AML-193 (cell line): Measurements from ENCODE around the gene SESN3.
"Not testable (repeated sequence)": the region's sequence is repeated elsewhere in the genome, so short reads cannot be mapped to it uniquely, and the experiment has no call there.

Experiments used
- DNase-seq, 2 experiments: peaks; one replicate each; lab custom pipeline; 2025; lab: John Stamatoyannopoulos, UW

SESN3 gene

DNA sequence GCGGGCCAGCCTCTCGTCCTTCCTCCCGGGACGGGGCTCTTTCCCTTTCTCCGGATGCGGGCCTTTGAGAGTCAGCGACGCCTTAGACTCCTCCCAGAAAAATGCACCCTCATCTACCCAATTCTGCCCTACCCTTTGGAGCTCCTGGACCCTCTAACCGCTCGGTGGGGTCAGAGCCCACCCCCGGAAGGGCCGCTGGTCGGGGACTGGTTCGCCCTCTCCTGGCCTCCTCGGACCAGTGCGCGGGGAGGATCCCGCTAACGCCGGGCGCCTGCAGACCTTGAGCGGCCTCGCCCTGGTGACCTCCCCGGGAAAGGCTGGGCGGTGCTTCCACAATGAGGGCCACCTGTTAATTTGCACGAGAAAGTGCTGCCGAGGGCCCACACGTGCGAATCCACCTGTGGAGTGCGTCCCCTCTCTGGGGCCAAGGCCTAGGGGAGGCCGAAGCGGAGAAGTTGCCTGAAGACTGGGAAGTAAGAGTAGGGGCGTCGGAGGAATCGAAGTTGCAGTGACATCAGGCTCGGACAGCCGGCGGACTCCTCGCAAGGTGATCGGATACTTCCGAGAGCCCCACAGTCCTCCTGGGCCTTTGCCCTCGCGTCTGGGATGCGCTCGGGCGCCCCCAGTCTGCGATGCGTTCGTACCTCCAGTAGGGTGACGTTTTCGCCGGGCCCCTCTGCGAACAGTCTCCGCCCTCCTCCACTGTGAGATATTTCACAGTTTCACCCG is 79.9 kb downstream of the SESN3 start:
- peak; percentile 83 to 86 for DNase-seq

DNA sequence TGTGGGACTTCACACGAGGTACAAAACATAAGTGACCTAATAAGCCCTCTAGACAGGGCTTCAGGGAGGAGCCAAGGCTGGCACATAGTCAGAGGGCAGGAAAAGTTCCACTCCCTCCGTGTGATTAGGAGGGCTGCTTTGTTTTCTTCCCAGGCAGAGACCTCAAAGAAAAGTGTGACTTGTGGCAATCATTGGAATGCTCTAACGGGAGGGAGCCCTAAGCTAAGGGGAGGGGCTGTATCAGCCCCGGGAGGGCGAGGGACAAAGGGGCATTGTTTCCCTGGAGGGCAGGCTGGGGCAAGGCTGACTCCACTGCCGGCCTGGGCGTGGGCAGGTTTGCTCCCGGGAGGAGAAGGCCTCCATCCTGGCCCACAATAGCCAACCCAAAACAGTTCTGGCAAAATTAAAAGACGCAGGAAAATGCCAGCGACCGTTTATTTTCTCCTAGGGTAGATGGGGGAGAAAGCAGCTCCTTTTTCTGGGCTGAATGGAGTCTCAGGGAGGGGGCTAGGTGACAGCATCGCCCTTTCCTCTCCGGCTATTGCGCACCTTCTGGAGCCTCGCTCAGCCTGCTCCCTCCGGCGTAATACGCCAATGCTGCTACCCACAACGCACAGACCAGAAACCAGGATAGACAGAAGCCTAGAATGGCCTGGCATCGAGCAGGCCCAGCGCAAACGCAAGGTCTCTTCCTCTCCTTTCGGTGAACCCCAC is 81.2 kb downstream of the SESN3 start:
- DNase-seq: no peak

DNA sequence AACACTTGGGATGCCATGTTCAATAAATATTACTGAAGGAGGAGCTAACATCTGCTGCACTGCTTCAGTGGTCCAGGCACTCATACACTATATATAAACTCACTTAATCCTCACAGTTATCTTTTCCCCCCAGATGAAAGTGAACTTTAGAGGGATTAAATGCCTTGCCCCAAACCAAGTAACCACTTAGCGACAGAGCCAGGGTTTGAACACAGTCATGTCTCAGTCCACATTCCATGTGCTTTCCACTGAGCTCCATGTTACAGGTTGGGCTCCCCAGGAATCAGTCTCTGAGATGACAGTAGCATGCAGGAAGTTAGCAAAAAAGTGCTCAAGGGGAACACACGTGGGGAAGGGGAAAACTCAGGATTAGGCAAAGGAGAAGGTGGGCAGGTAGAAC is 82.1 kb downstream of the SESN3 start:
- no peak for DNase-seq

DNA sequence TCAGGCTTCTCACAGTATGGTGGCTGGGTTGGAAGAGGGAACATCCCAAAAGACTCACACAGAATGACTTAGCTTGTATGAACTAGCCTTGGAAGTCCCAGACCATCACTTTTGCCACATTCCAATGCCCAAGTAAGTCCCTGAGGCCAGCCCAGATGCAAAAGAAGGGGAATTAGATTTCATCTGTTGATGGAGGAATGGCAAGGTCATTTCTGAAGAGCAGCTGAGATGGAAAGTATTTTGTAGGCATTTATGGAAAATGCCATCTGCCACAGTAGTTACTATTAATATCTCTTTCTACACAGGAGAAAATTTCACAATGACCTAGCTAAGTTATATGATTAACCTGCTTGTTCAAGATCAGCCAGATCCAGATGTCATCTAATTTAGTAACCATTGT is 82.6 kb downstream of the SESN3 start:
- DNase-seq: no peak

DNA sequence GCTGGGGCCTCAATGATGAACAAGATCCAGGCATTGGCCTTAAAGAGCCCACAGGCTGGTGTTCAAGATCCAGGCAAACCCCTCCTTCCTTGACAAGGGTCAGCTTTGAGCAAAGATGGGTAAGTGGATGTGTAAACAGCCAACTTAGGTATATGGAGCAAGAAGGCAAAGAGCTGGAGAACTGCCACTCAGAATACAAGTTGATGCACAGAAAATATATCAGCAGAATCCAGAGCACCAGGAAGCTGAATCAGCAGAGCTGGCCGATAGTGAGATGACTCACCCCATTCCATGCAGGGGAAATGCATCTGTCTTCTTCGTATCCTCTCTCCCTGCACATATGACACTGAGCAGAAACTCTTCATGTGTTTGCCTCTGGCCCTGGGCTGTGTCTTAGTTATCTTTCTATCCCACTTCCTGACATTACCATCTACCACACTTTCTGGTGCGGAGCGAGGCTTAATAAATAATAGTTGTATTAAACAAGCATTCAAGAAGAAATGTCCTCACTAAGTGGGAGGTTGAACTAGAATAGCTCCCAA is 83.6 kb downstream of the SESN3 start:
- peak in 1 of 2 experiments; percentile 23 for DNase-seq

DNA sequence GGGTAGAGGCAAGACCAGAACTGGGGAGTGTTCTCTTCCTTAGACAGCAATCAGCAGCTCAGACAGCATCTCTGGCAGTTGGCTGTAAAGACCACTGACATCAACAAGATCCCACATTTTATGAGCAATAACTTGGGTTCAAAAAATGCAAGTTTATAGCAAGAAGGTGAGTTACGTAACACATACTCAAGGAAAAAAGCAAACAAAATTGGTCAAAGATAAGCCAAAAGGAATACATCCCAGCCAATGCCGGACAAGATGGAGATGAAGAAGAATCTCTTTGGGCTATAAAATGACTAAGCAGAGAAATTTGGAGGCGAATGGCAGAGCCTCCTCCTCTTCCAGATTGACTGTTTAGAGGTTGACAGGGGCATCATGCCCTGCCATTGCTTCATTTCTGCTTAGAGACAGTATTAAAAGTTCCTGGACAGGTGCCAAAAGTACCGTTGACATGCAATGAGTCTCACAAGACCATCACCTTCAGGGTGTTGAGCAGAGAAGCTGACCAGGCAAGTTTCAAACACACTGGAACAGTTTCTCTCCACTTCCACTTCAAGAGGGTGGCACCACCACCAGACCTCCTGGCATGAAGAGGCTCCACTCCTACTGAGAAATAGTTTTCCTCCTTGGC is 85.5 kb downstream of the SESN3 start:
- no peak for DNase-seq

DNA sequence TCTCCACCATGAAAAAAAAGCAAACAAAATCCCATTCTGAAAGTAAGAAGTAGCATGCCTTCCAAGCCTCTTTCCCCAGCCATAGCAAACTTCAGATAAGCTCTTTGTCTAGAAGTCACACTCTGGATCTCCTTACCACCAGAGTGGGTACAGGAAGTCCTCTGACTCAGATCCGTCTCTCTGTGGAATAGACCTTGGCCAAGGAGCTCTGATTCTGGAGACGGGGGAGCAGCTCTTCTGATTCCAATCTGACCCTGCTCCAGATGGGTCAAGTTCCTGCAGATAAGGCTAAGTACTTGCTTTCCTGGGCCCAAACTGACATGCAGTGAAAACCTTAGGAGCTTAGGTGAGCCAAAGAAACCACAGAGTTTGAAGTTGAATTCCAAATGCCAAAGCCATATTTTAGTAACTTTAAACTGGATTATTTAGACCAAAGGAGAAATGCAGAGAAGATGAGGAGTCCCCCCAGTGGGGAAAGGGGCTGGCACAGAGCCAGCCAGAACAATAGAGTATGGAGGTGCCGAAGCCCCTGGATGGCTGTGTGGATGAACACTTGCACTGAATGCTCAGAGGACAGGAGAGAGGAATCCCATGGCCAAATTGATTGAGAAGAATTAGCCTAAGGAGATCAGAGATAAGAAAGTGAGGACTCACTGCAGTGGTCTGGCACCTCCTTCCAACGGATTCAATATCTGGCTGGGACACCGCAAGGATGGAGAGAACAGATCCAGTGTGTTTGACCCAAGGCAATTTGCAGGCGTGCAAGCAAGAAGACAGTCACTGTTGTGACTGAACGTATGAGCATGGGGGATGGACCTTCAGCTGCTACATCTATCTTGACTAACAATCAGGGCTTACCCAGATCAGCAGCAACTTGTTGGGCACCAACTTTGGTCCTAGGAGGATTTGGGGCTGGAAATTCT is 86.4 kb downstream of the SESN3 start:
- no peak for DNase-seq

DNA sequence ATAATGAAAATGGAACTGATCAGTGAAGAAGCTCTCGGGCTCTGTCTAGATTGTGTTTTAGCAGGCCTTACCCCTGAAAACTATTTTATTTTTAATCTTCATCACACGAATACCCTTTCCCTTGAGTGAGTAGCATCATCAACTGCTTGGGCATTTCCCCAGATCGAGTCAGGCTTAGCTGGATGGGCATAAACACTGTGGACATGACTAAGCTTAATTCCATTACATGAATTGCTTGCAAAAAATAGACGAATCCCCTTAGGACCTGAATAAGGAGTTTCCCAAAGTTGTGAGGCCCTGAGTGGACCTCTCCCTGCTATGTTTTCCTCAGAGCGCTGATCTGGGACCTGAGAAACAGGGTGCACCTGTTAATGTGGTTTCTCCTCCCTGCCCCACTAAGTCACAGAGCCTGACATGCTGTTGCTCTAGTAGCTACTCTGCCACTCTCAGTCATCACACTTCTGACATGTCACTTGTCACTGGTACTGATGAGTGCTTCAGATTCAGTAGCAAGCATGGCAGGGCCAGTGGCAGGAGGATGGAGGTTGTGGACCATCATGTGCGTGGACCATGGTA is 87.8 kb downstream of the SESN3 start:
- no peak for DNase-seq

DNA sequence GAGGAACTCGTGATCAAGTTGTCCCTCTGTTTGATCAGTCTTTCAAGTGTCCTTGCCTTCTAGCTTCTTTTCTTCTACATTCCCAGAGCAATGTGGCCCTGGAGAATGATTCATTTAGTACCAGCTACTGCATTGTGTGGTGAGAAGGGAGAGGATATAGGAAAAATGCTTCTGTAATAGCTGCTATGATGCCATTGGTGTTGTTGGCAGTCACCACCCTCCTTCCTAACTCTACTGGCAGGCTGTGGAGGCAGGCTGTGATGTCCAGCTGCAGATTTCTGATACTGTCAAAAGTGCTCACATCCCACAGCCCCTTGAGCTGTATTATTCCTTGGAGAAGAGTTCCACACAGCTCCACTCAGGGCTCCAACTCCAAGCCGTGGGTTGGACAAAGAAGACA is 88.6 kb downstream of the SESN3 start:
- no peak for DNase-seq

DNA sequence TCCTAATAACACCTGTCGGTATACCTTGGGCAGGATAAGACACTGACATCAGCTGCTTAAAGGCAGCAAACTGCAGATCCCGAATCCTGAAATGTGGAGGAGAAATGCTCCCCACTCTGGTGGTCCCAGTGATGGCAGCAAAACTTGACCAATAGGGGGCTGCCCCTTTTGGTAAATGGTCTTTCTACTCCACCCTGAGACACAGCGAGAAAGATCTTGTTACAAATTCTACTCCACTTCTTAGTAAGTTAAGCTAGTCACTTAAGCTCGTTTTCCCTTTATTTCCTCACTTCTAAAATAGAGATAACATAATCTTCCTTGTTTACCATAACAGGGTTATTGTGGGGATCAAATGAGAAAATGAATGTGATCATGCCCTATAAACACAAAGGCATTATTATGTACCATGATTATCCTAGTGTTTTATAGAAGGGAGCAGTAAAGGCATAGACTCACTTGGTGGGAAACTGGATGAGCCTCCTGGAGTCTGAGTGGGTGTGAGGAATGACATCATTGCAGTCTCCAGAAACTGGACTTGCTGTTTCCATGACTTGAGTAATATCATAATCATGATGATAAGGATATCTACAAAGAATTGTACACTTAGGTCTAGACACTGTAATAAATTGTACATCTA is 90.5 kb downstream of the SESN3 start:
- no peak for DNase-seq

DNA sequence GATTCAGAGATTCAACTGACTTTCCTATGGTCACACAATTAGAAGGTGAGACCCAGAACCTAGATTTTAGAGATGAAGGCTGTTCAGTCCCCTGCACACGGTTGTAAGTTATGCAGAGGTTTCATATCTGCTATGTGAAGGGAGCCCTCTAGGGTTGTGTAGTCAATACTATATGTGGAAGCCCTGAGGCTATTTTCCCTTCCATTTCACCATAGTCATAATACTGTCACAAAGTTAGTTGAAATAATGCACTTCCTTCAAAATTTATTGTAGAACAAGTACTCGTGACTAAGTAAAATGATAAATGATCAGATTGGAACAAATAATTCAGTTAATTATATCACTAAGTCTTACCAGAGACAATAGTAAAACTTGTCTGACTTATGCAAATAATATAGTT is 92.6 kb downstream of the SESN3 start:
- peak; percentile 83 to 86 for DNase-seq

DNA sequence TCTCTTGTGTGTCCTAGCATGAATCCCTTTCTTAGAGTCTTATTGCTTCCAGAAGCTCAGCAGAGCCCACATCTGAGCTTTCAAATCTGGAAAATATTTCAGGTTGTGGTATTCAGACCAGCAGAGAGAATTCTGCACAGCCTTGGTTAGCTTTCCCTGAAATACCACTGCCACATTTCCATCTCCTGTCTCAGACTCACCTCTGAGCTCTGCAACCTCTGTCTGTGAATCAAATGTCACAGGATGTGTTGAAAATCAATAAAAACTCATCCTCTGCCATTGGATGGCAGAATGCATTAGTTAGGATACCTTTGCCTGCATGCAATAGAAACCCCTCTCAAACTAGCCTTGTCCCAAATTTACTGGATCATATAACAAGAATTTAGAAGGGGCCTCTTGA is 93.7 kb downstream of the SESN3 start:
- no peak for DNase-seq

DNA sequence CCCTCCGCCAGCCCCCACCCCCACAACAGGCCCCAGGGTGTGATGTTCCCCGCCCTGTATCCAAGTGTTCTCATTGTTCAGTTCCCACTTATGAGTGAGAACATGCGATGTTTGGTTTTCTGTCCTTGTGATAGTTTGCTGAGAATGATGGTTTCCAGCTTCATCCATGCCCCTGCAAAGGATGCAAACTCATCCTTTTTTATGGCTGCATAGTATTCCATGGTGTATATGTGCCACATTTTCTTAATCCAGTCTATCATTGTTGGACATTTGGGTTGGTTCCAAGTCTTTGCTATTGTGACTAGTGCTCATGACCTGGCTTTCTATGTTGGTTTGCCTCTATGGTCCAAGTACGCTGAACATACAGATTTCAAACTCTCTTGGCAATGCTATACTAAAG is 94.3 kb downstream of the SESN3 start:
- not testable (repeated sequence) for DNase-seq

DNA sequence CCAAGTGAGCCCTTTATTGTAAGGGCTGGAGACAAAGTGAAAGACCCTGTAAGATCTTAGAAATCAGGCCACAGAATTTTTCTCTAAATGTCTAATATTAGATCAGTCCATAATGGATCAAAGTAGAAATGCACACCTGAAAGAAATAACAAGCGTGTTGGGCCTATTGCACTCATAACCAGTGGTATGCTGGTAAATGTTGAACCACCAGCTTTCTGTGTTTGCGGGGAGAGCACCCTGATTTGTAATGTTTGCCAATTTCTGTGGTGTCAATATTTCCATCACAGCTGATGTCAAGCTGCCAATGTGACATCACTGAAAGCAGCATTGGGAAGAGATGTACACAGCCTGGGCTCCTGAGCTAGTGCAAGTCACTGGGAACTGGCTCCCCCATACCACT is 95.1 kb downstream of the SESN3 start:
- no peak for DNase-seq

DNA sequence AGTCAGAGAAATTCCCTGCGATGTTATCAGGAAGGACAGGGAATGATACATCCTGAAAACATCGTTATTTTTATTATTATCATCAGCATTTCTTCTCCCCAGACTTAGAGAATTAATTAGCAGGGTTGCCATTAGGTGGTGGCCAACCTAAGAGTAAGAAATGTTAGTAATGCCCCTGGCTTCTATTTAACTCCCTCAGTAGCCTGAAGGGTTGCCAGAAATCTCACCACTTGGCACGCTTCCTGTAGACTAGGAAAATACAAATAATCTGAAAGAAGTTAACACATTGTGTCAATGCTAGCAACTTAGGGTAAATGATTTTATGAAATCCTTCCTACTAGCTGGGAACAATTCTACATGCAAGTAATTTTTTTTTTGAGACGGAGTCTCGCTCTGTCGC is 95.8 kb downstream of the SESN3 start:
- DNase-seq: no peak

DNA sequence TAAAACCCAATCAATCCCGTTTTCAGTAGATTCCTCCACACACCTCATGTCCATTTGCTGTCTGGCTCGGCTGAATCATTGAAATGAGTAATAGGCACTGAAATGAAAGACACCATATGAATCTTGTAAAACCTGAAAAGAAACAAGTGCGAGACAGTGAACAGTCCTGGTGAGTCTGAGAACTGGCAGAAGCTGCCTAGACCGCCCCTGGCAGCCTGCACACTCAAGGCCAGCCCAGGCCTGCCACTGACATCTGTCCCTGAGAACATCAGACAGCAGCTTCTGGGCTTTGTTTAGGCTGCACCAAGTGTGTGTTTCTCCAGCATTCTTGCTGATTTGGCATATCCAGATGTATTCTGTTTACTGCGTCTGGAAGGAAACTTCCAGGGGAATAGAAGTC is 96.5 kb downstream of the SESN3 start:
- no peak for DNase-seq

DNA sequence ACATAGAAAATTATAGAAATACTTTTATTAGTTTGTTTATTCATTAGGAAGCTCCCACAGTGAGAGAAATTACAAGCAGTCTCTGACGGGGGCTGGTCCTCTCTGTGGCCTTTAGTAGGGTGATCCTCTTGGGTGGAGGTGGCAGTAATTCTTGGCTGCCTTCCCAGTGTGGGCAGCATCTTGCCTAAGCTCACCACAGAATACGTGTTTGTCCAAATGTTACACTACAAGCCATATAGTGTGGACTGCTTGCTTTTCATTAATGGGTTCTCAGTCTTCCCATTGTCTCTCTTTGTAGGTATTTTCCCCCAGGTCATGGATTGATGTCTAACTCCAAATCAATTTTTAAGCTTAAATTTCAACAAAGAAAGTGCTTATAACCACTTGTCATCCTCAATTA is 98.0 kb downstream of the SESN3 start:
- DNase-seq: peak; percentile 33 to 36

DNA sequence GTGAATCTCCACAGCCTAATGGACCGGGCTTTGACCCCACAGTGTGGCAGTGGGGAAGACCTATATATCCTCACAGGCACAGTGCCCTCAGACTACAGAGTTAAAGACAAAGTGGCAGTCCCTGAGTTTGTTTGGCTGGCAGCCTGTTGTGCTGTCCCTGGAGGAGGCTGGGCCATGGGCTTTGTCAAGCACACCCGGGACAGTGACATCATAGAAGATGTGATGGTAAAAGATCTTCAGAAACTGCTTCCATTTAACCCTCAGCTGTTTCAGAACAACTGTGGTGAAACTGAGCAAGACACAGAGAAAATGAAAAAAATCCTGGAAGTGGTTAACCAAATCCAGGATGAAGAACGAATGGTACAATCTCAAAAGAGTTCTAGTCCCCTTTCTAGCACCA is 102.4 kb downstream of the SESN3 start:
- DNase-seq: no peak

DNA sequence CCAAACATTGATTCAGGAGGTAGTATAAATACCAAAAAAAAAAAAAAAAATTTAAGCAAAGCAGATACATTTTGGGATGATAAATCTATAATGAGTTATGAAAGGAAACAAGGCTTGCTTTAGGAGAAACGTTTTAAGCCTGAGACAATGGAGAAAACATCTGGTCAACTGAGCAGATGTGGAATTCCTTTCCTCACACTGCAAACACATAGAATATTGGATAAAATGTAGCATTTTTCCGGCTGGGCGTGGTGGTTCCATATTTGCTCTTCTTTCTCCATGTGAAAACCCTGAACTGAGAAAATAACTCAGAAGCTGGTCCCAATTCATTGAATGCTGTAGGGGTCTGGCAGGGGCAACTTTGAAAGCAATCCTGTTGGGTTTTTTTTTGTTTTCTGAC is 107.4 kb downstream of the SESN3 start:
- DNase-seq: no peak

DNA sequence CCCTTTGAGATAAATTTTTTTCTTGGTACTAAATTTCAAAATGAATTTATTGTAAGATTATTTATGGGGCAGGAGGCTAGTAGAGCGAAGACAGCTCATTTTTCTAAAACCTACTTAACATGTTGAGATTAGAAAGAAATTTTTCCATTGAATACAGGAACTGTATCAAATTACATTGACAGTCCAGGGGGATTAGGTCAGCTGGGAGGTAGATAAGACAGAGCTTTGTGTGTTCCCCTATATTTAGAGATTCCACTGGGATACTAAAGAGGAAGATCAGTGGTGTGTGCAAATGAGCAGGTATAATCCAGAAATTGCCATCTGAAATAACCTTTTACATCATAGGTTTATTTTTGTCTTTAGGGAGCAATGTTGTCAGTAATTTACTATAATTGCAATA is 109.3 kb downstream of the SESN3 start:
- DNase-seq: no peak
